ENCODE measurements around the gene APPL2. TPM values are rescaled to one million over a fixed set of nuclear protein-coding genes. Genes with fewer than 3 reads are reported as not detected.

APPL2 gene
- polyA plus RNA-seq, 1 donor from 2014 or later = 47.0 TPM

DNA sequence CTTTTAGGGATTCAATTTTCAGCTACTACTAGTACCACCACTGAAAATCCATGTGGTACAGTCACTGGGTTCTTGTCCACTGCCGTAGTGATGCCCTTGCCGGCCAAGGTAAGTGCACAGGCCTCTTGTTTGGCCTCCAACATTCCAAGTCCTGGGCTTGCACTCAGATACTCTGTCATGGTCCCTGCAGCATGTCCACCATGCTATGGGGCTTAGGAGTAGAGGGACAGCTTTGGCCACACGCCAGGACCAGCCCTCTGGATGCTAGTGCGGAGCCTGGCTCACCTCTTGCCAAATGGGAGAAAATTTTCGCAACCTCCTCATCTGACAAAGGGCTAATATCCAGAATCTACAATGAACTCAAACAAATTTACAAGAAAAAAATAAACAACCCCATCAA is 38.6 kb upstream of the APPL2 start:
- H3K36me3 ChIP-seq (ENCODE audit: insufficient read depth, low read length) = no peaks in the 10 kb centered on the region
- H3K27me3 ChIP-seq (ENCODE audit: insufficient read depth, low read depth, low read length) = no peaks in the 10 kb centered on the region
- H4K20me1 ChIP-seq (ENCODE audit: insufficient read depth) = no peaks in the 10 kb centered on the region
- H3K9me2 ChIP-seq (ENCODE audit: insufficient read depth, low read length) = no peaks in the 10 kb centered on the region
- H3K9me3 ChIP-seq (ENCODE audit: low read length) = no peaks in the 10 kb centered on the region
- no peak overlapping the region for H3K4me3 ChIP-seq (ENCODE audit: low read length)
- no peaks in the 10 kb centered on the region for H3F3A ChIP-seq (ENCODE audit: insufficient read depth, low read length, poor library complexity, severe bottlenecking)
- H3K4me2 ChIP-seq (ENCODE audit: low read length) = no peak overlapping the region
- H2AFZ ChIP-seq (ENCODE audit: low read depth, low read length) = no peak overlapping the region
- no peak overlapping the region for H3K27ac ChIP-seq (ENCODE audit: low read length)
- no peak overlapping the region for H3K9ac ChIP-seq (ENCODE audit: low read length)
- TF ChIP-seq, protein P1, sequence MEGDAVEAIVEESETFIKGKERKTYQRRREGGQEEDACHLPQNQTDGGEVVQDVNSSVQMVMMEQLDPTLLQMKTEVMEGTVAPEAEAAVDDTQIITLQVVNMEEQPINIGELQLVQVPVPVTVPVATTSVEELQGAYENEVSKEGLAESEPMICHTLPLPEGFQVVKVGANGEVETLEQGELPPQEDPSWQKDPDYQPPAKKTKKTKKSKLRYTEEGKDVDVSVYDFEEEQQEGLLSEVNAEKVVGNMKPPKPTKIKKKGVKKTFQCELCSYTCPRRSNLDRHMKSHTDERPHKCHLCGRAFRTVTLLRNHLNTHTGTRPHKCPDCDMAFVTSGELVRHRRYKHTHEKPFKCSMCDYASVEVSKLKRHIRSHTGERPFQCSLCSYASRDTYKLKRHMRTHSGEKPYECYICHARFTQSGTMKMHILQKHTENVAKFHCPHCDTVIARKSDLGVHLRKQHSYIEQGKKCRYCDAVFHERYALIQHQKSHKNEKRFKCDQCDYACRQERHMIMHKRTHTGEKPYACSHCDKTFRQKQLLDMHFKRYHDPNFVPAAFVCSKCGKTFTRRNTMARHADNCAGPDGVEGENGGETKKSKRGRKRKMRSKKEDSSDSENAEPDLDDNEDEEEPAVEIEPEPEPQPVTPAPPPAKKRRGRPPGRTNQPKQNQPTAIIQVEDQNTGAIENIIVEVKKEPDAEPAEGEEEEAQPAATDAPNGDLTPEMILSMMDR (IDR thresholded peaks at IDR 0.05; ENCODE audit: poor library complexity, severe bottlenecking) = no peak
- no peak for TF ChIP-seq SMC3 (conservative IDR thresholded peaks at IDR 0.05; ENCODE audit: poor library complexity)
- no peak for TF ChIP-seq EZH2 (IDR thresholded peaks at IDR 0.05; ENCODE audit: borderline replicate concordance, insufficient read depth, low read length, poor library complexity, severe bottlenecking)
- TF ChIP-seq EP300 (conservative IDR thresholded peaks at IDR 0.05; ENCODE audit: poor library complexity, severe bottlenecking) = no peak
- no peak for TF ChIP-seq RAD21 (conservative IDR thresholded peaks at IDR 0.05)
- no peak for TF ChIP-seq TAF1 (IDR thresholded peaks at IDR 0.05; ENCODE audit: low read depth)
- no peak for TF ChIP-seq REST (IDR thresholded peaks at IDR 0.05; ENCODE audit: borderline replicate concordance)
- no peak for TF ChIP-seq MXI1 (conservative IDR thresholded peaks at IDR 0.05; ENCODE audit: poor library complexity, severe bottlenecking)
- no peak for TF ChIP-seq POLR2AphosphoS5 (IDR thresholded peaks at IDR 0.05)
- no peaks in the 10 kb centered on the region for H3K79me2 ChIP-seq (replicated peaks; ENCODE audit: insufficient read depth, low read length)

DNA sequence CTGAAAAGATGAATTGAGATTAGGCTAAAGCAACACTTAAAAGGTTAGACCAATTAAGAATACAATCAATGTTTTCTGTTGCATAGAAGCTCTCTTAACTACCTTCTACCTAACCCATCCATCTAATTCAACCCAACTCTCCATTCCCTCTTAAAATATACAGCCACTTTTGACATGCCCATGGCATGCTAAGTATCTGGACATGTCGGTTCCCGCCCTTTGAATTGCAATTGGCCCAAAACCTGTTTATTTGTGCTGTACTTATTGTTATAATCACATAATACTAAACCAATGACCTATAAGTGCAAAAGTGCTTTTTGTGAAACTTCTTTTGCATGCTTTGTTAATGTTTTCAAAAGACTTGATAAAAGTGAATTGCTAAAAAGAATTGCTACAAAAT is 37.6 kb upstream of the APPL2 start:
- no peak overlapping the region for H3K27ac ChIP-seq (ENCODE audit: low read length)
- no peaks in the 10 kb centered on the region for H3K9me2 ChIP-seq (ENCODE audit: insufficient read depth, low read length)
- H2AFZ ChIP-seq (ENCODE audit: low read depth, low read length) = no peak overlapping the region
- H3K9ac ChIP-seq (ENCODE audit: low read length) = no peak overlapping the region
- H3K4me3 ChIP-seq (ENCODE audit: low read length) = no peak overlapping the region
- no peaks in the 10 kb centered on the region for H4K20me1 ChIP-seq (ENCODE audit: insufficient read depth)
- no peaks in the 10 kb centered on the region for H3K27me3 ChIP-seq (ENCODE audit: insufficient read depth, low read depth, low read length)
- H3K36me3 ChIP-seq (ENCODE audit: insufficient read depth, low read length) = no peaks in the 10 kb centered on the region
- TF ChIP-seq RAD21 (conservative IDR thresholded peaks at IDR 0.05) = no peak
- TF ChIP-seq MXI1 (conservative IDR thresholded peaks at IDR 0.05; ENCODE audit: poor library complexity, severe bottlenecking) = no peak
- TF ChIP-seq, protein P1 (IDR thresholded peaks at IDR 0.05; ENCODE audit: poor library complexity, severe bottlenecking) = no peak
- TF ChIP-seq TAF1 (IDR thresholded peaks at IDR 0.05; ENCODE audit: low read depth) = no peak
- no peak for TF ChIP-seq SMC3 (conservative IDR thresholded peaks at IDR 0.05; ENCODE audit: poor library complexity)
- TF ChIP-seq EP300 (conservative IDR thresholded peaks at IDR 0.05; ENCODE audit: poor library complexity, severe bottlenecking) = no peak
- TF ChIP-seq POLR2AphosphoS5 (IDR thresholded peaks at IDR 0.05) = no peak
- H3K9me3 ChIP-seq (ENCODE audit: low read length) = no peaks in the 10 kb centered on the region
- no peaks in the 10 kb centered on the region for H3K79me2 ChIP-seq (replicated peaks; ENCODE audit: insufficient read depth, low read length)
- H3K4me2 ChIP-seq (ENCODE audit: low read length) = no peak overlapping the region
- no peaks in the 10 kb centered on the region for H3F3A ChIP-seq (ENCODE audit: insufficient read depth, low read length, poor library complexity, severe bottlenecking)
